ENCODE data around the gene PTTG1IP. TPM values are rescaled to one million over a fixed set of nuclear protein-coding genes. Genes with fewer than 3 reads are reported as not detected.
A peak's percentile ranks its signal among the peaks of the same experiment; 100 is the strongest.

PTTG1IP gene
- total RNA-seq, 1 experiment from 2014 or later: 330 TPM

DNA sequence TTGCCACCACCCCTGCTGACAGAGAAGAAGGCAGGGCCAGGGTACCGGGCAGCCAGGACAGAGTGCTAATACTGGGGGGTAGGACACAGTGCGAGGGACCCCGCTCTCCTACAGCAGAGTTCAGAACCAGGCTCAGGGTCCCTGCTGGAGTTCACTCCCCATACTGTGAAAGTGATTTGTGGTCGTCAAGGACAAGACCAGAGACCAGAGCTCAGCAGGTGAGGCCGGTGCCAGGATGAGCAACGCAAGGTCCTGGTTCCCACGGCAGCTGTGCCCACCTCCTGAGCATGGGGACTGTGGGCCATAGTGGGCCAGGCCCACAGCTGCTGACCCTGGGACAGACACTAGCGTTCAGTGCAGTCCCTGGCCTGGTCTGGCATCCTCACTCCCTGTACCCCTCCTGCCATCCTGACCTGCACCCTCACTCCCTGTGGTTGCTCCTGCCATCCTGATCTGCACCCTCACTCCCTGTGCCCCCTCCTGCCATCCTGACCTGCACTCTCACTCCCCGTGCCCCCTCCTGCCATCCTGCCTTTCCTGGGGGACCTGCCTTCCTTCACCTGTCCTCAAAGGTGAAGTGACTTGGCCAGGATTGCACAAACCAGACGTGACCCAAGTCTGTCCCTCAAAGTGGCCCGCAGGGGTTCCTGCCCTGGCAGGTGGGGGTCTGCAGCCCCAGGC, 13.8 kb upstream of the PTTG1IP start:
- no peaks in the 10 kb centered on the region for H4K20me1 ChIP-seq (ENCODE audit: low read length)
- no peaks in the 10 kb centered on the region for H3K27me3 ChIP-seq (ENCODE audit: low read length)
- peaks cover 5% of the 10 kb centered on the region; the same call in 1 of the 2 replicates for H3K4me1 ChIP-seq (ENCODE audit: insufficient read depth, low read length)
- H3K9me2 ChIP-seq (replicated peaks; ENCODE audit: low read length): no peaks in the 10 kb centered on the region
- no peaks in the 10 kb centered on the region for H3K79me2 ChIP-seq (ENCODE audit: low read length)
- no peaks in the 10 kb centered on the region for H3K9me3 ChIP-seq (ENCODE audit: low read length)
- intact Hi-C loops (cut with micrococcal nuclease): no loop called here
- no peak for DNase-seq
- no peaks in the 10 kb centered on the region for H3K36me3 ChIP-seq (ENCODE audit: low read depth, low read length)
- H2AFZ ChIP-seq (ENCODE audit: low read length): no peak overlapping the region
- no peak overlapping the region for H3K4me3 ChIP-seq (ENCODE audit: low read length)
- TF ChIP-seq, protein P1, sequence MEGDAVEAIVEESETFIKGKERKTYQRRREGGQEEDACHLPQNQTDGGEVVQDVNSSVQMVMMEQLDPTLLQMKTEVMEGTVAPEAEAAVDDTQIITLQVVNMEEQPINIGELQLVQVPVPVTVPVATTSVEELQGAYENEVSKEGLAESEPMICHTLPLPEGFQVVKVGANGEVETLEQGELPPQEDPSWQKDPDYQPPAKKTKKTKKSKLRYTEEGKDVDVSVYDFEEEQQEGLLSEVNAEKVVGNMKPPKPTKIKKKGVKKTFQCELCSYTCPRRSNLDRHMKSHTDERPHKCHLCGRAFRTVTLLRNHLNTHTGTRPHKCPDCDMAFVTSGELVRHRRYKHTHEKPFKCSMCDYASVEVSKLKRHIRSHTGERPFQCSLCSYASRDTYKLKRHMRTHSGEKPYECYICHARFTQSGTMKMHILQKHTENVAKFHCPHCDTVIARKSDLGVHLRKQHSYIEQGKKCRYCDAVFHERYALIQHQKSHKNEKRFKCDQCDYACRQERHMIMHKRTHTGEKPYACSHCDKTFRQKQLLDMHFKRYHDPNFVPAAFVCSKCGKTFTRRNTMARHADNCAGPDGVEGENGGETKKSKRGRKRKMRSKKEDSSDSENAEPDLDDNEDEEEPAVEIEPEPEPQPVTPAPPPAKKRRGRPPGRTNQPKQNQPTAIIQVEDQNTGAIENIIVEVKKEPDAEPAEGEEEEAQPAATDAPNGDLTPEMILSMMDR (conservative IDR thresholded peaks at IDR 0.05; ENCODE audit: low read depth, low read length): no peak
- TF ChIP-seq EZH2 (IDR thresholded peaks at IDR 0.05; ENCODE audit: low read length, unreplicated experiment) (no peak), EZH2phosphoT487 (IDR thresholded peaks at IDR 0.05; ENCODE audit: borderline replicate concordance, low read length) (no peak)
- POLR2A ChIA-PET (ENCODE audit: unreplicated experiment): interaction anchor here (0.6 kb wide), 1 partner anchor 377 kb away, joined by 3 read pairs; no protein-coding TSS in a partner anchor
- no peaks in the 10 kb centered on the region for H3F3A ChIP-seq (ENCODE audit: low read length, unreplicated experiment)
- H3K9ac ChIP-seq (ENCODE audit: low read length): no peak overlapping the region
- CTCF ChIA-PET: no interaction called here
- no peak for ATAC-seq
- H3K27ac ChIP-seq (ENCODE audit: low read length): no peak overlapping the region
- no TSS peak for BruUV-seq (replicated peaks)
- no peak overlapping the region for H3K4me2 ChIP-seq (ENCODE audit: low read length)

DNA sequence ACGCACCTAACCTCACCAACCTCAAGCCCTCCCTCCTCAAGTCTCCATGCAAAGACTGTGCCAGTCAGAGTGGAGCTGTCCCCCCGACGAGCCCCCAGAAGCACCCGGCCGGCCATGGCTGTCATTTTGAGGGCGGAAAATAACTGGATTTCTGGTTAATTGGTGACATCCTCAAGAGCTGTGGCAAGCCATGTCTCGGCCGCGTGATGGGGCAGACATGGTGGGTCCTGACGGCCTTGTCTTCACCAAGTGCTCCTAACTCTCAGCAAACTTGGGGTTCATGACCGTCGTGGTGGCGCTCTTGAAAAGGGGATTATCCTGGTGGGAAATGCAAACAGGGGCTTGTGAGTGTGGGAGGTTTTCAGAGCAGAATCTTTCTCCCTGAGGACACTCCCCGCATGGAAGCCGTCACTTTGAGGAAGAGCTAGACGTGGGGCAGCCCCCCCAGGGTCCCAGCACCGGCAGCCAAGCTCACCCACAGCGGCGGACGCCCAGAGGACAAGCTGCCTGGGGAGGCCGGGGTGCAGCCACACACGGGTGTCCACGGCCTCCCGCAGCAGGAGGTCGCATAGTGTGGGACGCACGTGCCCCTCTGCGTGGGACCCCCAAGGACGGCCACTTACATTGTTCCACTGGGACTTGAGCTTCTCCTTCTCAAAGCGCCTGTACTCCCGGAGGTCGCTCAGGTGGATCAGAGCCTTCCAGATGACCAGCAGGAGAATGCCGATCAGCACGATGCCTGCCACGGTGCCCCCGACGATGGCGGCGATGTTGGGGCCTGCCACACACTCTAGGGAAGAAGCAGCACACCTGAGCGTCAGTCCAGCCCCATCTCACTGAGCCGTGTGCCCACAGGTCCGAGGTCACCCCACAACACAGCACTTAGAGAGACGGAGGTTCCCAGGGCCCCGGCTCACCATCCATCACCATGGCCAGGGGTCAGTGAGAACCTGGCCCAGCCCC, 12.9 kb upstream of the PTTG1IP start:
- intact Hi-C loops (cut with micrococcal nuclease): no loop called here
- TSS peak; percentile 37 for BruUV-seq (replicated peaks)

More for the DNA sequence above, 12.9 kb upstream of the PTTG1IP start:
- Histone ChIP-seq H3K27ac (ENCODE audit: low read length) (no peak overlapping the region), H3K27me3 (ENCODE audit: low read length) (no peaks in the 10 kb centered on the region), H3K4me2 (ENCODE audit: low read length) (no peak overlapping the region), H3K9me3 (ENCODE audit: low read length) (no peaks in the 10 kb centered on the region), H3F3A (ENCODE audit: low read length, unreplicated experiment) (no peaks in the 10 kb centered on the region), H3K36me3 (ENCODE audit: low read depth, low read length) (no peaks in the 10 kb centered on the region), H4K20me1 (ENCODE audit: low read length) (no peaks in the 10 kb centered on the region), H3K9ac (ENCODE audit: low read length) (no peak overlapping the region), H3K4me1 (ENCODE audit: insufficient read depth, low read length) (peaks cover 13% of the 10 kb centered on the region), H3K9me2 (replicated peaks; ENCODE audit: low read length) (no peaks in the 10 kb centered on the region), H3K4me3 (ENCODE audit: low read length) (no peak overlapping the region), H3K79me2 (ENCODE audit: low read length) (no peaks in the 10 kb centered on the region), H2AFZ (ENCODE audit: low read length) (no peak overlapping the region)
- POLR2A ChIA-PET (ENCODE audit: unreplicated experiment): no interaction called here
- ATAC-seq: no peak
- CTCF ChIA-PET: no interaction called here
- no peak for TF ChIP-seq EZH2phosphoT487 (IDR thresholded peaks at IDR 0.05; ENCODE audit: borderline replicate concordance, low read length)
- TF ChIP-seq, protein P1 (conservative IDR thresholded peaks at IDR 0.05; ENCODE audit: low read depth, low read length): no peak
- no peak for TF ChIP-seq EZH2 (IDR thresholded peaks at IDR 0.05; ENCODE audit: low read length, unreplicated experiment)
- DNase-seq: no peak
